WERI-Rb-1 (cell line): ENCODE measurements around the gene RAD51B.

Source experiments
- DNase-seq: peaks from one replicate; pipeline ENCODE4 v3.0.0-alpha.2; 2020
- H3K27ac ChIP-seq: fragments of 250-450 bp; sonication (Bioruptor Pico); 2 replicates; pipeline ENCODE4 v1.5.1; 2020; ENCODE audit warnings: mild to moderate bottlenecking, moderate library complexity
- H3K27me3 ChIP-seq: fragments of 250-450 bp; sonication (Bioruptor Pico); 2 replicates; pipeline ENCODE4 v1.5.1; 2021; ENCODE audit warnings: mild to moderate bottlenecking, low read depth, moderate library complexity; ENCODE audit not compliant: insufficient read depth, severe bottlenecking
- H3K36me3 ChIP-seq: fragments of 250-450 bp; sonication (Bioruptor Pico); 2 replicates; pipeline ENCODE4 v1.5.1; 2020; ENCODE audit warnings: mild to moderate bottlenecking, moderate library complexity
- H3K4me3 ChIP-seq: 2 replicates; pipeline ENCODE4 v1.5.1; 2011; ENCODE audit warnings: low read depth, mild to moderate bottlenecking, control low read depth, low read length
- H3K9me3 ChIP-seq: fragments of 250-450 bp; sonication (Bioruptor Pico); 2 replicates; pipeline ENCODE4 v1.5.1; 2021; ENCODE audit warnings: mild to moderate bottlenecking, moderate library complexity; ENCODE audit not compliant: severe bottlenecking
- TF ChIP-seq, protein P1 (sequence below): IDR thresholded peaks from 2 replicates; pipeline ENCODE4 v1.5.1; 2011; ENCODE audit warnings: low read depth, mild to moderate bottlenecking, control low read depth, inconsistent platforms, low read length

RAD51B gene

DNA sequence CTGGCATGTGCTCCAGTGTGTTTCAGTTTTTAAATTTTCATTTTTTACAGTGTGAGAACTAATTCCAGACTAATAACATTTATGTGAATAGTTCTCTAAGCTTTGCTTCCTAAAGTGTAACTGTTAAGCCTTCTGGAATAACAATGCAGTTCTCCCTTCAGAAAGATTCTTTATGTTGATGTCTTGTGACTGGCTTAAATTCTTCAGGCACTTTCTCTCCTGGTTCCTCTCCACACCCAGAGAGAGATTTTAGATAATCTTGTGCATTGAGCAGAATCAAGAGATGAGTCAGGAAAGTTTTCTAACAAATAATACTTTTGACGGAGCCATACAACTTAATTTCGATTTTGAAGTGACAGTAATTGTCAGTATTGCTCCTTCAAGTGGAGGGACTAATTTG lies 118.5 kb downstream of the RAD51B start:
- no peaks in the 10 kb centered on the region for H3K9me3 ChIP-seq
- TF ChIP-seq, protein P1, sequence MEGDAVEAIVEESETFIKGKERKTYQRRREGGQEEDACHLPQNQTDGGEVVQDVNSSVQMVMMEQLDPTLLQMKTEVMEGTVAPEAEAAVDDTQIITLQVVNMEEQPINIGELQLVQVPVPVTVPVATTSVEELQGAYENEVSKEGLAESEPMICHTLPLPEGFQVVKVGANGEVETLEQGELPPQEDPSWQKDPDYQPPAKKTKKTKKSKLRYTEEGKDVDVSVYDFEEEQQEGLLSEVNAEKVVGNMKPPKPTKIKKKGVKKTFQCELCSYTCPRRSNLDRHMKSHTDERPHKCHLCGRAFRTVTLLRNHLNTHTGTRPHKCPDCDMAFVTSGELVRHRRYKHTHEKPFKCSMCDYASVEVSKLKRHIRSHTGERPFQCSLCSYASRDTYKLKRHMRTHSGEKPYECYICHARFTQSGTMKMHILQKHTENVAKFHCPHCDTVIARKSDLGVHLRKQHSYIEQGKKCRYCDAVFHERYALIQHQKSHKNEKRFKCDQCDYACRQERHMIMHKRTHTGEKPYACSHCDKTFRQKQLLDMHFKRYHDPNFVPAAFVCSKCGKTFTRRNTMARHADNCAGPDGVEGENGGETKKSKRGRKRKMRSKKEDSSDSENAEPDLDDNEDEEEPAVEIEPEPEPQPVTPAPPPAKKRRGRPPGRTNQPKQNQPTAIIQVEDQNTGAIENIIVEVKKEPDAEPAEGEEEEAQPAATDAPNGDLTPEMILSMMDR: no peak
- H3K27ac ChIP-seq: no peak overlapping the region
- no peaks in the 10 kb centered on the region for H3K36me3 ChIP-seq
- H3K4me3 ChIP-seq: no peak overlapping the region
- DNase-seq: no peak
- H3K27me3 ChIP-seq: no peaks in the 10 kb centered on the region

DNA sequence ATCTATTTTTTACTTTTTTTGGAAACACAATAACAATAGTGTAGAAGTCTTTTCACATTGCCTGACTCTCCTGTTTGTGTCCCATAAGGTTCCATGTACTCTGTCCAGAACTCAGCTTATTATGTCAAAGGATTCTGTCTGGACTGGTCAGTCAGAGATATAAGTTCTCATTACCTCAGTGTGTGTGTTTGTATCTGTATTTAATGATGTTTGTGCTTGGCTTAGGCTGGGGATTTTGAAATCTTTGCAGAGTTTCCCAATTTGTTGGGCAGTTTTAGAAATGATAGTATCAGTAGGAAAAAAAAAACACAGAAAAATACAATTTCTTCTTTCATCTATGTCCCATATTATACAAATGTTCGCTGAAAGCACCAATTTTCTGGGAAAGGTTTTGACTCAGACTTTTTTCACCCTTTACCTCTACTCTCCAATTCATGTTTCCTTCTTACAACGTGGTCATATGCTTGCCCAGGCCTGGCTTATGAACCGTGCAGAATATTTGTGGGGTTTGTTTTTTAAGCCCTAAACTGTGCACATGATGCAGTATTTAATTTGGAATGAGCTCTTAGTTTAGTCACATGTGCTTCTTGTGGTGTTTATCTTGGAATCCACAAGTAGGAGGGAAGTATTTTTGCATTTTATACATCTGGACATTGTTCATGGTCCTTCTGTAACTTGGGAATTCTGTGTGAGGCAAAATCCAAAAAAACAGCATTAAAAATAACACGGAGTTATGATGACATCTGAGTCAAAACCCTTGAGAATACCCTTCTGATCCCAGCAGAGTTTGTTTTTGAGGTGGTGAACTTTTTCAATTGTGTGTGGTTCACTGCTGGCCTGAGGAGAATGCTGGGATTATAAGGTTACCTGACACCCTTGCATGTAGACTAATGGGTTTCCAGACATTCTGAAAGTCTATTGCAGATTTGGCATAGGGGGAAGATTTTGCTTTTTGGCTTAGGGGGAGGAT lies 121.2 kb downstream of the RAD51B start:
- no peak for DNase-seq
- Histone ChIP-seq H3K4me3 (no peak overlapping the region), H3K27ac (no peak overlapping the region)

DNA sequence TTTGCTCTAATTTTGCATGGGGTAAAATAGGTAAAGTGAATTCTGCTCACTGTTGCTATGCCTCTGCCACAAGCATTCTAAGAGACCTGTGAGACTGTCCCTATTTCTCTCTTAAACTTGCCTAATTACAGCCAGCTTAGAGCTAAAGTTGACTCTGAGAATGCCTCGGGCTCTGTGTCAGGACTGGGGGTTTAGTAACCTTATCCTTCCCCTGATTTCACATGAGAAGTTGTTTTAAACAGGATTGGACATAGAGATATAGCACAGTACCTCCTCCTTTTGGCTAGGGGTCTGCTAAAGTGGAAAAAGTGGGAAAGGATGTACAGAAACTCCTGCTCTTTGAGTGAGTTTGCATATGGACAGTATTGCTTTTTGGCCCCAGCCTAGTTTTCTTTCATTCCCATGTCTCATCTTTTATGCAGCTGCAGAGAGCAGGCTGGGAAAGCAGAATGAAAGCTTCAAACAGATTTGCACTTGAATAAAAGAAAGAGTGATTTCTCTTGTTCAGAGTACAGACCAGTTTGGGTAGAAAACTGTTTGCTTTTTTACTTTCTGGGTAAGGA lies 122.0 kb downstream of the RAD51B start:
- DNase-seq: no peak
- TF ChIP-seq, protein P1: no peak

More for the DNA sequence above, 121.2 kb downstream of the RAD51B start:
- H3K27me3 ChIP-seq: no peaks in the 10 kb centered on the region
- H3K9me3 ChIP-seq: no peaks in the 10 kb centered on the region
- TF ChIP-seq, protein P1: no peak
- no peaks in the 10 kb centered on the region for H3K36me3 ChIP-seq

DNA sequence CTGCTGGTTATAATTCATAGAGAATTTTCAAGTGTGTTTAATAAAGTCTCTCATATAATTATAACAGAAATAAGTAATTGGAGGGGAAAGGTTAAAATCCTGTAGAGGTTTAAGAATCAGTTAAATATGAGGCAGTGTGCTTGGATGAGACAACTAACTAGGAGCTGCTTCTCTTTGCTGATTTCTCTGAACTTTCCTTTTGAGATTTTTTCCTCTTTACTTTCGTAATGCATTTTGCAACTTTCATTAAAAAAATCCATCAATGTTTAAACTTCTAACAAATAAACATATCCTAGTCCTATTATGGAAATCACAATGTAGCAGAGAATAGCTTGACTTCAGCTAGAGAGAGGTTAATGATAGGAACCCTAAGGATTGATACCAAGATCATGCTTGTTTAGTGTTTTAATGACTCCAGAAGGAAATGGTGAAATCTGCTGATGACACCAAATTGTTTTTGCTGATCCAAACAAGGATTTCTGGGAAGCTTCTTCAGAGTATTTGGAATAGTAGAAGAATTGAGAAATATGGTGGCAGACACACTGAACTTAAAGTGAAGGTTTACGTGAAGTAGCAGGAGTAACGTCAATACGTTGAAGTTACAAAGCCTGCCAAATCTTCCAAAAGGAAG lies 122.6 kb downstream of the RAD51B start:
- Histone ChIP-seq H3K9me3 (no peaks in the 10 kb centered on the region), H3K4me3 (no peak overlapping the region), H3K27me3 (no peaks in the 10 kb centered on the region), H3K36me3 (no peaks in the 10 kb centered on the region), H3K27ac (no peak overlapping the region)
- no peak for DNase-seq
- TF ChIP-seq, protein P1: no peak

More for the DNA sequence above, 122.0 kb downstream of the RAD51B start:
- H3K27ac ChIP-seq: no peak overlapping the region
- H3K27me3 ChIP-seq: no peaks in the 10 kb centered on the region
- H3K9me3 ChIP-seq: no peaks in the 10 kb centered on the region
- no peaks in the 10 kb centered on the region for H3K36me3 ChIP-seq
- no peak overlapping the region for H3K4me3 ChIP-seq

DNA sequence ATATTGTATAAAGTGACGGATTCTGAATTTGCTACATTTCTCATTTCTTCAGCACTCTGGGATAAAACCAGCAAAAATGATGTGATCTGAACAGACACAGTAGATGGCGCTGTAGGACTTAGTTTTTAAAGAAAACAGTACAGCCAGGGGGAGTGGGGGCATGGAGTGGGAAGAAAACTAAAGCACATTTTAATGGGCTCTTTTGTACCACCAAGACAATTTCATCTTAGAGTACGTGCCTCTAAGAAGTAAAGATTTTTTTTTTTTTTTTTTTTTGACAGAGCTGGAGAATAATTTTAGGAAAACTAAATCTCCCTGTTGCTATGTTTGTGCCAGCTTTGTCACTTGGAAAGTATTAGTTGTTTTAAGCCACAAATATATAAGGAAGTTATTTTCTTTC lies 124.4 kb downstream of the RAD51B start:
- Histone ChIP-seq H3K4me3 (no peak overlapping the region), H3K9me3 (no peaks in the 10 kb centered on the region), H3K36me3 (no peaks in the 10 kb centered on the region), H3K27ac (no peak overlapping the region), H3K27me3 (no peaks in the 10 kb centered on the region)
- TF ChIP-seq, protein P1: peak; percentile 35; the same call in 1 of the 2 replicates
- DNase-seq: peak; percentile 79
